GM12891 (cell line): ENCODE results near the gene RADIL.

Source experiments
- PAX5 ChIP-seq: IDR thresholded peaks from 2 replicates; pipeline ENCODE4 v1.6.1; 2011; ENCODE audit warnings: low read length, moderate library complexity, mild to moderate bottlenecking; ENCODE audit not compliant: insufficient read depth, severe bottlenecking
- POLR2A ChIP-seq: IDR thresholded peaks from 2 replicates; pipeline ENCODE4 v1.6.1; 2011; ENCODE audit warnings: low read depth, low read length, control low read depth
- POLR2AphosphoS5 ChIP-seq: IDR thresholded peaks from 2 replicates; pipeline ENCODE4 v1.6.1; 2011; ENCODE audit warnings: low read depth, low read length, control low read depth
- POU2F2 ChIP-seq: IDR thresholded peaks from 2 replicates; pipeline ENCODE4 v1.6.1; 2011; ENCODE audit warnings: low read depth, mild to moderate bottlenecking, control low read depth, low read length, moderate library complexity
- SPI1 ChIP-seq: IDR thresholded peaks from 2 replicates; pipeline ENCODE4 v1.6.1; 2011; ENCODE audit warnings: low read depth, low read length, control low read depth
- TAF1 ChIP-seq: IDR thresholded peaks from 2 replicates; pipeline ENCODE4 v1.6.1; 2011; ENCODE audit warnings: low read depth, low read length, control low read depth

DNA sequence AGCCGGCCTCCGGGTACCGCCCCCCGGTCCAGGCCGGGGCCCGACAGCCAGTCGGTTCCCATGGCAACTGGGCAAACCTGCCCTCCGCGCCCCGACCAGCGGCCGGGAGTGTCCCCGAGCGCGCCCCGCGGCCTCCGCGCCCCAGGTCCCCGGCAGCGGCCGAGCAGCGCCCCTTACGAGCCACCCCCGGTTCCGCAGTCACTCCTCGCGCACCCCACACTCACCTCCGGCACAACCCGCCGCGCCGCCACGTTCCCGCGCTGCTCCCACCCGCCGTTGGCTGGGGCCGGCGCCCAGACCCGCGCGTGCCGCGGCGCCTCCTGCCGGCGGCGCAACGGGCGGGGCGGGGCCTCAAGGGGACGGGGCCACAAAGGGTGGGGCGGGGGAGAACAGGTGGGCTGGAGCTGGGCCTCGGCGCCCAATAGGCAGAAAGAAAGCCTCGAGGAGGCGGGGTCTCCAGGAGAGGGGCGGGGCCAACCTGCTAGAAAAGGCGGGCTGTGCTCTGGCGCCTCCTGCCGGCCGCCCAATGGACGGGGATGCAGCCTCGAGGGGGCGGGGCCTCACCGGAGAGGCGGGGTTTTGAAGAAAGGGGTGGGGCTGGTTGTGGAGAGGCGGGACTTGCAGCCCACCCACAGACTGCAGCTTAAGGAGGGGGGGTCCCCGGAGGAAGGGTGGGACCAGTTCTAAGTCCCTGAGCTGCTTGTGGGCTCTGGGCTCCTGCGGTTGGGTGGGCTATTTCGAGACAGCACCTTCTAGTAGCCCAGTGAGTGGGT is at the start of gene RADIL:
- no peak for TF ChIP-seq POLR2A
- no peak for TF ChIP-seq POLR2AphosphoS5
- TF ChIP-seq TAF1: no peak
- TF ChIP-seq SPI1: no peak
- no peak for TF ChIP-seq PAX5
- TF ChIP-seq POU2F2: no peak
